ENCODE measurements around the gene ATG9A. TPM values are rescaled to one million over a fixed set of nuclear protein-coding genes. Genes with fewer than 3 reads are reported as not detected.

Gene ATG9A
- total and polyA plus RNA-seq, 2 of the 8 experiments (the other 6 are each of a cell fraction or from before 2014, with no cell fraction given) = 43.6 to 66.8 TPM

DNA sequence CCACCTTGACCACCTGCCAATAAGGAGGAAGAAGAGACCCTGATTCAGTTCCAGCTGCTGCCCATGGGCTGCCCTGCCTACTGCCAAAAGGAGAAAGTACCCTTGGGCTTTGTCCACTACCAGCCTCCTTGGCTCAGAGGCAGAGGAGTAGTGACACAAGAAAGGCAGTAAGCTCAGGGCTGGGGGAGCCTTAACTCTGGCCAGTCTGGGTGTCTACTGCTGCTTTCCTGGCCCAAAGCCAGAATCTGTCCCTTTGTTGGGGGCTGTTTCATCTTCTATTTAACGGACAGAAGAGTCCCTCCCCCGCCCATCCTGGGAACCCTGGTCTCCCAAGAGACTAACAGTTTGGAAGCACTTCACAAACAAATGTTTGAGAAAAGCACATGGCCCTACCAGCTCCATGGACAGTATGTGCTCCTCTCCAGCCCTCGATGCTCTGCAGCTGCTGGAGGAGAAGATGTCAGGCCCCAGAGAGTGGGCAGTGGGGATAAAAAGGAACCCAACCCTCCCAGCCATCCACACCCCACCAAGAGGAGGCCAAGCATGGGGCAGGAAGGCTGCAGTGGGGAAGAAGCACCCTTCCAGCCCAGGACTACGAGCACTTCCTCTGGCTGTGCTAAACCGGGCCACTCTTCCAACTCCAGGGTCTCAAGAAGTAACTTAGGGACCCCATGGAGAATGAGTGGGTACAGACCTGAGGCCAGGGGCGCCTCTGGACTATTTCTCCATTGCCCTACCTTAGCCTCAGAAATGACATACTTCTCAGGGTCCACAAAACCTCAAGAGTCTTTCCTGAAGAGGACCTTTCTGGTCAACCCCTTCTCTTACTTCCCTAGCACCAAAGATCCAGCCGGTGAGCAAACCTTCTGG lies 1.2 kb downstream of the ATG9A start:
- Histone ChIP-seq H4K20me1 (replicated peaks in 1 of 2; ENCODE audit: control insufficient read depth in 1 of 2, insufficient read depth in 2 of 2, low read length in 2 of 2) (peaks cover 0 to 7% of the 10 kb centered on the region in 2 experiments), H3K18ac (ENCODE audit: extremely low read depth, low read length) (no peak overlapping the region), H2BK20ac (ENCODE audit: low read length) (no peak overlapping the region), H3K4me1 (replicated peaks in 1 of 4; ENCODE audit: control insufficient read depth in 3 of 4, insufficient read depth in 4 of 4, low read length in 3 of 4) (peaks cover 0 to 6% (median 3%) of the 10 kb centered on the region in 4 experiments; a peak in 5 of 7 replicates), H3K56ac (replicated peaks; ENCODE audit: insufficient read length, low read depth, low read length) (peak overlapping the region; percentile 52), H3K9me3 (ENCODE audit: insufficient read depth in 2 of 2, low read depth in 1 of 2, low read length in 1 of 2) (no peaks in the 10 kb centered on the region), H3K4me3 (ENCODE audit: extremely low read depth in 1 of 4, insufficient read depth in 2 of 4, low read depth in 3 of 4, low read length in 4 of 4) (peak overlapping the region; percentile 82 to 97 (median 92)), H3K9ac (replicated peaks in 1 of 4; ENCODE audit: extremely low read depth in 1 of 4, low read depth in 3 of 4, low read length in 3 of 4) (peak overlapping the region in 3 of 4 experiments; percentile 18 to 68 (median 67); a peak in 5 of 7 replicates), H2BK12ac (ENCODE audit: low read depth, low read length) (no peak overlapping the region), H3K14ac (ENCODE audit: insufficient read length) (no peak overlapping the region), H2AK5ac (ENCODE audit: low read depth, low read length) (no peak overlapping the region), H3K23me2 (ENCODE audit: low read depth, low read length) (peaks cover 7% of the 10 kb centered on the region; the same call in 1 of the 2 replicates), H4K8ac (ENCODE audit: extremely low read depth, insufficient read depth, low read length) (no peak overlapping the region), H4K5ac (ENCODE audit: insufficient read length, low read depth, low read length) (no peak overlapping the region), H2BK120ac (replicated peaks; ENCODE audit: low read depth, low read length) (no peak overlapping the region), H3K79me1 (ENCODE audit: low read depth, low read length) (no peaks in the 10 kb centered on the region; the same call in 1 of the 2 replicates), H2BK15ac (ENCODE audit: low read length) (no peak overlapping the region), H3K4ac (replicated peaks; ENCODE audit: insufficient read length, low read depth, low read length) (peak overlapping the region; percentile 32), H4K91ac (replicated peaks; ENCODE audit: insufficient read length, low read length) (no peak overlapping the region), H3K36me3 (ENCODE audit: control insufficient read depth in 2 of 4, insufficient read depth in 4 of 4, low read length in 3 of 4) (peaks cover 16 to 48% (median 36%) of the 10 kb centered on the region in 4 experiments), H3K23ac (ENCODE audit: insufficient read length) (no peak overlapping the region), H2BK5ac (ENCODE audit: low read depth, low read length) (no peak overlapping the region; the same call in 1 of the 2 replicates), H3K4me2 (ENCODE audit: insufficient read depth in 1 of 2, low read depth in 2 of 2, low read length in 2 of 2) (peak overlapping the region; percentile 85 to 91), H2AFZ (ENCODE audit: low read length) (no peak overlapping the region), H3K27me3 (replicated peaks in 1 of 4; ENCODE audit: control insufficient read depth in 3 of 4, extremely low read depth in 1 of 4, insufficient read depth in 3 of 4, low read length in 3 of 4) (no peaks in the 10 kb centered on the region; a peak in 1 of 7 replicates), H3K79me2 (ENCODE audit: control insufficient read depth in 1 of 2, insufficient read depth in 2 of 2, low read length in 2 of 2) (peaks cover 0 to 12% of the 10 kb centered on the region in 2 experiments; a peak in 2 of 4 replicates), H3K27ac (ENCODE audit: low read depth, low read length) (no peak overlapping the region)
- no peak for DNase-seq (ENCODE audit: low read depth in 1 of 2, low spot score in 2 of 2)
- ChIA-PET POLR2A (ENCODE audit: partially characterized antibody) (interaction anchor here (0.6 to 14.0 kb wide), 13 partner anchors 9 to 103 kb away, joined by 3 to 190 read pairs (median 6); partner anchors contain the start of genes ABCB6, DNAJB2, GLB1L and STK16), CTCF (ENCODE audit: partially characterized antibody) (interaction anchor here (0.7 to 4.9 kb wide), 6 partner anchors 9 to 70 kb away, joined by 3 to 23 read pairs (median 4); partner anchors contain the start of genes GLB1L and STK16)
- TF ChIP-seq EGR1 (IDR thresholded peaks at IDR 0.05; ENCODE audit: borderline replicate concordance, low read depth, low read length) = no peak
- no peak for TF ChIP-seq BRCA1 (IDR thresholded peaks at IDR 0.05; ENCODE audit: low read depth, low read length)
- no peak for TF ChIP-seq SIX5 (IDR thresholded peaks at IDR 0.05; ENCODE audit: low read depth, low read length)
- TF ChIP-seq ATF2 (IDR thresholded peaks at IDR 0.05; ENCODE audit: low read length) = no peak
- FAIRE-seq = no peak
- 72% methylated on average over 6 of the region's 7 CpGs; no CpG with 5 or more reads in 1 of the 2 experiments for WGBS, 2 experiments (ENCODE audit: extremely low coverage in 1 of 2, insufficient coverage in 1 of 2, insufficient read length in 1 of 2, insufficient replicate concordance in 2 of 2, low coverage in 1 of 2, low lambda C conversion rate in 2 of 2, missing lambda C conversion rate in 1 of 2)
